MCF 10A (cell line): ENCODE measurements around the gene CD2AP. TPM values are rescaled to one million over a fixed set of nuclear protein-coding genes. Genes with fewer than 3 reads are reported as not detected.

Experiments
- BruUV-seq: library from RNA; stranded (reverse); fragments of 400-500 nt; replicated peaks from 2 replicates; lab custom pipeline; 2021; lab: Mats Ljungman, UMichigan
- CTCF ChIA-PET: fragments of 300-600 bp; sonication (Branson Sonifier 250); formaldehyde crosslinking; extraction: SDS; loops from one replicate; lab custom pipeline; 2021; ENCODE audit warnings: antibody characterized with exemption, inconsistent platforms; lab: Yijun Ruan, JAX
- POLR2A ChIA-PET: fragments of 300-600, 350-650 bp; sonication (Branson Sonifier 250); formaldehyde crosslinking; extraction: SDS; loops from one replicate; lab custom pipeline; 2020; ENCODE audit warnings: antibody characterized with exemption, inconsistent platforms; lab: Yijun Ruan, JAX
- DNase-seq: peaks from one replicate; pipeline ENCODE4 v3.0.0-alpha.2; 2018; ENCODE audit not compliant: unreplicated experiment
- H3K27ac Mint-ChIP-seq: one replicate; pipeline ENCODE4 v1.8.0; 2022; ENCODE audit warnings: mild to moderate bottlenecking, low read depth, mixed read lengths; ENCODE audit not compliant: unreplicated experiment
- H3K27me3 Mint-ChIP-seq: one replicate; pipeline ENCODE4 v1.8.0; 2022; ENCODE audit warnings: mixed read lengths; ENCODE audit not compliant: insufficient read depth, unreplicated experiment
- H3K36me3 Mint-ChIP-seq: one replicate; pipeline ENCODE4 v1.8.0; 2022; ENCODE audit warnings: mild to moderate bottlenecking, moderate library complexity, mixed read lengths; ENCODE audit not compliant: insufficient read depth, unreplicated experiment
- H3K4me1 Mint-ChIP-seq: one replicate; pipeline ENCODE4 v1.8.0; 2022; ENCODE audit warnings: mixed read lengths; ENCODE audit not compliant: insufficient read depth, unreplicated experiment
- H3K4me3 Mint-ChIP-seq: one replicate; pipeline ENCODE4 v1.8.0; 2022; ENCODE audit warnings: mild to moderate bottlenecking, moderate library complexity, mixed read lengths; ENCODE audit not compliant: unreplicated experiment
- H3K9me3 Mint-ChIP-seq: one replicate; pipeline ENCODE4 v1.8.0; 2022; ENCODE audit warnings: mixed read lengths; ENCODE audit not compliant: unreplicated experiment
- intact Hi-C: fragments of 100-400 bp; cut with micrococcal nuclease; formaldehyde crosslinking; loops from 2 replicates; pipeline ENCODE4 v1.14.1; 2022
- total RNA-seq: library from RNA; stranded (reverse); gene quantifications from 2 replicates; pipeline ENCODE4 v1.2.3, GENCODE V29; 2022
- TF ChIP-seq, protein P1 (sequence below): fragments of 200-600 bp; IDR thresholded peaks from one replicate; pipeline ENCODE4 v1.8.0; 2022; ENCODE audit warnings: antibody characterized with exemption, mild to moderate bottlenecking; ENCODE audit not compliant: unreplicated experiment

The CD2AP gene
- total RNA-seq, 1 experiment from 2014 or later, result 40.3 TPM

DNA sequence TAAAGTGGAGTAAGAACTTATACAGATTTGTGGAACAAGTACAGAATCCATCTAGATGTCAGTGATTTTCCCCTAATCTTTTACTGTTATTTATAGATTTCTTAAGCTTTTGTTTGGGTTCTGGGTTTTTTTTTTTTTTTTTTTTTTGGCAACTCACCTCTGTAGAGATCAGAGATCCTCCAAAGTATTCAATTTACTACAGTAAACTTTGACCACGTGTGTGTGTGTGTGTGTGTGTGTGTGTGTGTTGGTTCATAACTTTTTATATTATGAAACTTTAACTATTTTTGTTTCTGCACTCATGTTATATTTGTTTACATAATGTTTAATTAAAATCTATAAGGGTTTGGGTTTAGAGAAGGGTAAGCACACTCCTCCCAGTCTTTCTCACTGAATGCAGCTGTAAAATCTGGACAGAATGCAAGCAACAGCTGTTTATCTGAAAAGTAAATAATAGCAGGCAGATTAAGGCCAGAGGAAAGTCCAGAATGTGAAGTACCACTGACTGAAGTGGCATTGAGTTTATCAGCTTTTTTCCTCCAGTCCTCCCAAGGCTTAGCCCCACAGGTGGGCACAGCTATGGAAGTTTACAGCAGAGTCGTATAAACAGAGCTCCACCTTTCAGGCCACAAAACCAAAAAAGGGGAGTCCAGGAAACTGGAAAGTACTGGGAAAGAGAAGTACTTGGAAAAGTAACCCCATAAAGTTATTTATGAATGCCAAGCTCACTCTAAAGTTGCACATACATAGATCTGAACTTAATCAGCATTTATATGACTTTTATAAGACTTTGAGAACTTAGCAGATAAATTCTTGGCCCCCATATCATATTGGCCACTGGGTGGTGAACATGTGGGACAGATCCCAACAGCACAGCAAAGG, 43.0 kb upstream of the CD2AP start:
- H3K9me3 Mint-ChIP-seq, result peaks cover 13% of the 10 kb centered on the region

DNA sequence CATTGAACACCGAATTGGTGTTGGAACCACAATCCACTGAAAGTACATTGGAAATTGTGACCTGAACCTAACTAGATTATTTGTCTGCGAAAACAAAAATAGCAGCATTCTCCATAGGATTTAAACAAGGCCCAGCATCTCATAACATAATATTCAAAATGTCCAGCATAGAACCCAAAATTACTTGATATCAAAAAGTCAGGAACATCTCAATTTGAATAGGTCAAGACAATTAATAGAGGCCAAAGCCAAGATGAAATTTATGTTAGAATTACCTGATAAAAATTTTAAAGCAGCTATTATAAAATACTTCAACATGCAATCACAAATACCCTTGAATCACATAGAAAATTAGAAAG, 42.4 kb upstream of the CD2AP start:
- no peak overlapping the region for H3K4me3 Mint-ChIP-seq

More for the DNA sequence above, 43.0 kb upstream of the CD2AP start:
- intact Hi-C loops, result no loop called here
- no peaks in the 10 kb centered on the region for H3K27me3 Mint-ChIP-seq
- no peak overlapping the region for H3K27ac Mint-ChIP-seq
- no TSS peak for BruUV-seq
- POLR2A ChIA-PET, result interaction anchor here (0.5 to 0.9 kb wide), 2 partner anchors 43 to 106 kb away, joined by 3 read pairs; partner anchors contain the start of gene CD2AP
- TF ChIP-seq, protein P1, sequence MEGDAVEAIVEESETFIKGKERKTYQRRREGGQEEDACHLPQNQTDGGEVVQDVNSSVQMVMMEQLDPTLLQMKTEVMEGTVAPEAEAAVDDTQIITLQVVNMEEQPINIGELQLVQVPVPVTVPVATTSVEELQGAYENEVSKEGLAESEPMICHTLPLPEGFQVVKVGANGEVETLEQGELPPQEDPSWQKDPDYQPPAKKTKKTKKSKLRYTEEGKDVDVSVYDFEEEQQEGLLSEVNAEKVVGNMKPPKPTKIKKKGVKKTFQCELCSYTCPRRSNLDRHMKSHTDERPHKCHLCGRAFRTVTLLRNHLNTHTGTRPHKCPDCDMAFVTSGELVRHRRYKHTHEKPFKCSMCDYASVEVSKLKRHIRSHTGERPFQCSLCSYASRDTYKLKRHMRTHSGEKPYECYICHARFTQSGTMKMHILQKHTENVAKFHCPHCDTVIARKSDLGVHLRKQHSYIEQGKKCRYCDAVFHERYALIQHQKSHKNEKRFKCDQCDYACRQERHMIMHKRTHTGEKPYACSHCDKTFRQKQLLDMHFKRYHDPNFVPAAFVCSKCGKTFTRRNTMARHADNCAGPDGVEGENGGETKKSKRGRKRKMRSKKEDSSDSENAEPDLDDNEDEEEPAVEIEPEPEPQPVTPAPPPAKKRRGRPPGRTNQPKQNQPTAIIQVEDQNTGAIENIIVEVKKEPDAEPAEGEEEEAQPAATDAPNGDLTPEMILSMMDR, result no peak
- DNase-seq, result no peak
- H3K4me3 Mint-ChIP-seq, result no peak overlapping the region
- no peaks in the 10 kb centered on the region for H3K36me3 Mint-ChIP-seq
- CTCF ChIA-PET, result interaction anchor here (0.7 to 1.1 kb wide), 4 partner anchors 43 to 346 kb away, joined by 3 to 5 read pairs (median 3); partner anchors contain the start of gene CD2AP
- no peaks in the 10 kb centered on the region for H3K4me1 Mint-ChIP-seq

DNA sequence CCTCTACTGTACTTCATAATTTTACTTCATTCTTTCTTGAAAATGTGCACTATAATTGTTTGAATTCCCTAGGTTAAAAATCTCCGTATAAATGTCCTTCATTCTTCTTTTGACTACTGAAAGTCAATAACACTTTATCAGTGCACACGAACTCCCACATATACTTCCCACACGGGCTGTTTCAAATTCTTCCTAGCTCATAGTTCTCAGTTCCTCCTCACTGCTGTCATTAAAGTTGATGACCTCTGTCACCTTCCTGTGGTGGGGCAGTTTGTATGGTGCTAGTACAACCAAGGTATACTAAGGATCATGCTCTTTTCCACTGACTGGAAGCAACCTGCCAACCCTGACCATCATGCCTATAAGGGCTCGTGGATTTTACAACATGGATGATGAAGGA, 40.0 kb upstream of the CD2AP start:
- no peak overlapping the region for H3K4me3 Mint-ChIP-seq
- intact Hi-C loops, result no loop called here
- POLR2A ChIA-PET, result interaction anchor here (1.1 kb wide), 1 partner anchor 11 kb away, joined by 4 read pairs; no protein-coding TSS in a partner anchor
- no peaks in the 10 kb centered on the region for H3K9me3 Mint-ChIP-seq
- H3K27me3 Mint-ChIP-seq, result no peaks in the 10 kb centered on the region
- no peaks in the 10 kb centered on the region for H3K4me1 Mint-ChIP-seq
- TF ChIP-seq, protein P1, result no peak
- CTCF ChIA-PET, result no interaction called here
- no peak overlapping the region for H3K27ac Mint-ChIP-seq
- BruUV-seq, result no TSS peak
- H3K36me3 Mint-ChIP-seq, result no peaks in the 10 kb centered on the region
- DNase-seq, result no peak

More for the DNA sequence above, 42.4 kb upstream of the CD2AP start:
- ChIA-PET CTCF (interaction anchor here (1.1 kb wide), 1 partner anchor 161 kb away, joined by 3 read pairs; no protein-coding TSS in a partner anchor), POLR2A (interaction anchor here (0.5 kb wide), 1 partner anchor 106 kb away, joined by 3 read pairs; no protein-coding TSS in a partner anchor)
- Mint-ChIP-seq H3K27ac (no peak overlapping the region), H3K36me3 (no peaks in the 10 kb centered on the region), H3K4me1 (no peaks in the 10 kb centered on the region), H3K9me3 (peaks cover 9% of the 10 kb centered on the region), H3K27me3 (no peaks in the 10 kb centered on the region)
- intact Hi-C loops, result no loop called here
- TF ChIP-seq, protein P1, result no peak
- no TSS peak for BruUV-seq
- no peak for DNase-seq

DNA sequence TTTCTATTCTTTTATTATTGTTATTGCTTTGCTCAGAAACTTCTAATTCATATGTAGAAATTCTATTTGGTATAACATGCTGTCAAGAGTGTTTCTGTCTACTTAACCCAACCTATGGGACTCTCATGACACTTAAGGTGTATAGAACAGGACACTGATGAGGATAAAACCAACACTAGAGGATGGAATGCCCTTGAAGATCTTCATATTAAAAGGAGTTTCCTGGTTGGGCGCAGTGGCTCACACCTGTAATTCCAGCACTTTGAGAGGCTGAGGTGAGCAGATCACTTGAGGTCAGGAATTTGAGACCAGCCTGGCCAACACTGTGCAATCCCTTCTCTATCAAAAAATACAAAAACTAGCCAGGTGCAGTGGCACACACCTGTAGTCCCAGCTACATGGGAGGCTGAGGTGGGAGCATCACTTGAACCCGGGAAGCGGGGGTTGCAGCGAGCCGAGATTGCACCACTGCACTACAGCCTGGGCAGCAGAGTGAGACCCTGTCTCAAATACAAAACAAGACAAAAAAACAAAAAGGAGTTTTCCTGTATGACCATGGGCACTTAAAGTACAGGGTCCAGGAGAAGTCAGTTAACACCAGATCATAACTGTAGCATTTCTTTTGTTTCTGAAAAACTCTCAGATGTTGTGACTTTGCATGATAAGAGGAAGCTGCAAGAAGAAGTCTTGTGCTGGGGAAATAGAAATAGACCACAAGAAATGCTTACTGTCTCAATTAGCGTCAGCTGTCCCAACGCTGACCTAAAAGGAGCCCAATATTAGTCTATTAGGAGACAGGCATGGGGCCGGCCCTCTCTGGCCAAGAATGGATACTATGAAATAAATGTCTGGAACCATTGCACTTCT, 38.9 kb upstream of the CD2AP start:
- DNase-seq, result no peak
- no peak overlapping the region for H3K4me3 Mint-ChIP-seq
- no peaks in the 10 kb centered on the region for H3K36me3 Mint-ChIP-seq
- no peaks in the 10 kb centered on the region for H3K4me1 Mint-ChIP-seq
- intact Hi-C loops, result no loop called here
- no peaks in the 10 kb centered on the region for H3K9me3 Mint-ChIP-seq
- TF ChIP-seq, protein P1, result no peak
- BruUV-seq, result no TSS peak
- POLR2A ChIA-PET, result interaction anchor here (1.1 kb wide), 1 partner anchor 12 kb away, joined by 4 read pairs; no protein-coding TSS in a partner anchor
- no peak overlapping the region for H3K27ac Mint-ChIP-seq
- CTCF ChIA-PET, result no interaction called here
- H3K27me3 Mint-ChIP-seq, result no peaks in the 10 kb centered on the region
